HG03103 (cell line): ENCODE measurements around the gene SH2D4B.
A peak's percentile ranks its signal among the peaks of the same experiment; 100 is the strongest.

Experiments
- ATAC-seq: cut with Tn5 transposase; IDR thresholded peaks from one replicate; pipeline ENCODE4 v1.9.1; 2021; ENCODE audit warnings: low read depth; ENCODE audit not compliant: unreplicated experiment

SH2D4B gene

GRCh38 chr10:80614576-80615416 is 77.1 kb downstream of the SH2D4B start:
- no peak for ATAC-seq

DNA sequence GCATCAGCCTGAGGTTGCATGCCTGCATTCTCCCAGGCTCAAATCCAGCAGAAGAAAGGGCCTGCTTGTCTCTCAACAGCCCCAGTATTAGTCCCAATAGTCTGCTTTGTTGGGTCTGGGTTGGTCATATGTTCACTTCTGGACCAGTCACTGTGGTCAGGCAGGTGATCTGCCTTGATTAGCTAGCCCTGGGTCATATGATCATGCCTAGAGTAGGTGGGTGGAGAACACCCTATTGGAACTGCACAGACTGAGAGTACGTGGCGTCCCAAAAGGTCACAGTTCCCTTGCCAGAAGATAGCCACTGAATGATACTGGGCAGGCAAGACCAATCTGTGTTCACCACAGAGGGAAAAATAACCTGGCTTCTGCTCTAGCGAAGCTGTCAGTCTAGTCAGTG is 80.1 kb downstream of the SH2D4B start:
- no peak for ATAC-seq

- ATAC-seq, result no peak
Measured at GRCh38 chr10:80619036-80619435, 81.3 kb downstream of the SH2D4B start.

DNA sequence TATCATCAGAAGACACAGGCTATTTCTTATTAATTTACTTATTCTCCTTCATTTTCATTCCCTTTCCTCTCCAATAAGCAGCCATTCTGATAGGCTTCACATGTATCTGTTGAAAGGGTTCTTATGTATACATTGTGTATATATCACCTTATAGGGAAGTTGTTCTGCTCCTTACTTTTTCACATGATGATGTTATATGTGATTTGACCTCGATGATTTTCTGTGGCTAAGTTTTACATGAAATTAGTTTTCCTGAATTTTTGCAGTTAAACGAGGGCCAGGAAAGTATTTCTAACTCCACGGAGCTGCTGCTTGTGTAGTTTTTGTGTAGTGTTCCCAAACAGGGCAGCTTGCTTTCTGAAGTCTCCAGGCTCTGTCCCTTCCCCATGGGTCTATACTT is 84.5 kb downstream of the SH2D4B start:
- no peak for ATAC-seq

- ATAC-seq, result no peak
Measured at GRCh38 chr10:80630324-80630723, 92.6 kb downstream of the SH2D4B start.

- ATAC-seq, result no peak
Measured at GRCh38 chr10:80632742-80633141, 95.0 kb downstream of the SH2D4B start.

DNA sequence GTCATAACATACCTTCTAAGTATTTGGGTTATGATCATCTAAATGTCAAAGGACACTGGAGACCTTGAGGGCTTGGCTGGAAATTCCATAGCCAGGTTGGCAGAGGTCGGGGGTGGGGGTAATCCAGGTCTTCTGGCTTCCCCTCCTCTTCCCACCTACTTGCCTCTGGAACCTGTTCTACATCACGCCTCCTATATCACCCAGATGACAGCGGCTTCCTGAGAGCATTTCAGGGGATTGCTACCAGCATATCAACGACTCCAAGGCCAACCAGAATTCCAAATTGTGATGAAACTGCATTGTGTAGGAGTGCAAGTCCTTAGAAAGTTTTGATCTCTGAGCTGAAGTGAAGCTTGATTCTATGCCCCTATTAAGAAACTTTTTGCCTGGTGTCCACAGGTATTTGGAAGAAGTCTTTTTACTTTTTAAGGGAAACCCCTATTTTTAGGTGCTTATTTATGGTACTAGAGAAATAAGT is 95.7 kb downstream of the SH2D4B start:
- no peak for ATAC-seq

- ATAC-seq, result no peak
Measured at GRCh38 chr10:80633910-80634309, 96.2 kb downstream of the SH2D4B start.

- ATAC-seq, result no peak
Measured at GRCh38 chr10:80642661-80643060, 105.0 kb downstream of the SH2D4B start.

DNA sequence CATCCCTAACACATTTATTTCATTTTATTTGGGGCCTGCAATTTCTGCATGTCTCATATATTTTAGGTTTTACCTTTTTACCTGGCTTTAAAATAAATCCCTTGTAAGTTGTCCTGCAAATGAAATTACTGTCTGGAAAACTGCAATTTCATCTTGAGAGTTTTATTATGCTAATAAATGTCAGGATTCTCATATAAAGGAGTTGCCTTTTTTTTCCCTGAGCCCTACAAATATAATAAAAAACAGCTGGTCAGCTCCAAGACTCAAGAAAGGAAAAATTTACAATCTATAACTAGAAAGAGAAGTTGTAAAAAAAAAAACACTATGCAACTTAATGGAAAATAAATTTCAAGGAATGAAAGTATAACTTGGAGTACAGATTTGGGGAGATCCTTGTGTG is 108.7 kb downstream of the SH2D4B start:
- no peak for ATAC-seq

- no peak for ATAC-seq
Measured at GRCh38 chr10:80647173-80647833, 109.6 kb downstream of the SH2D4B start.

GRCh38 chr10:80648106-80648505 is 110.4 kb downstream of the SH2D4B start:
- ATAC-seq, result no peak

- ATAC-seq, result no peak
Measured at GRCh38 chr10:80649183-80649582, 111.5 kb downstream of the SH2D4B start.

- ATAC-seq, result no peak
Measured at GRCh38 chr10:80655898-80656297, 118.2 kb downstream of the SH2D4B start.

DNA sequence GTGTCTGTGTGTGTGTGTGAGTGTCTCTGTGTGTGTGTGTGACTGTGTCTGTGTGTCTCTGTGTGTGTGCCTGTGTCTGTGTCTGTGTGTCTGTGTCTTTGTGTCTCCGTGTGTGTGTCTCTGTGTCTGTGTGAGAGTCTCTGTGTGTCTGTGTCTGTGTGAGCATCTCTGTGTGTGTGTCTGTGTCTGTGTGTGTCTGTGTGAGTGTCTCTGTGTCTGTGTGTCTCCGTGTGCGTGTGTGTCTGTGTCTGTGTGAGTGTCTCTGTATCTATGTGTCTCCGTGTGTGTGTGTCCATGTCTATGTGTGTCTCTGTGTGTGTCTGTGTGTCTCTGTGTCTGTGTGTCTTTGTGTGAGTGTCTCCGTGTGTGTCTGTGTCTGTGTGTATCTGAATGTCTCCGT is 120.4 kb downstream of the SH2D4B start:
- no peak for ATAC-seq

DNA sequence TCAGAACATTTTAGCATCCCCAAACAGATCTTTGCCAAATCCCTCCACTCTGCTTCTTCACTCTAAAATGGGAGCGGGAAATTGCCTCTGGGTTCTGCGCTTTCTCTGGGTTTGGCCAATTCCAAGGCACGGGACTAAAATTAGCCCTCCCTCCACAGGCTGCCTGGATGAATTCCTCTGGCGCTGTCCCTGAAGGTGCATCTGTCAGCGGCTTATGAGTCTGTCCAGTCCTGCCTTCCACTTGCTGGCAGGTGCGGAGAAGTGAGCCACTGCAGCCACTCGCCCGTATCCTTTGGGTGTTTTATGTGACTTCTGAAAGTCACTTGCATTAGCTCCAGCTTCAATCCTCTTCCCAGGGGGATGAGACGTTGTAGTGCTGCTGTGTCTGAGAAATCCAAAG is 121.6 kb downstream of the SH2D4B start:
- ATAC-seq, result no peak

GRCh38 chr10:80660266-80660665 is 122.6 kb downstream of the SH2D4B start:
- no peak for ATAC-seq

DNA sequence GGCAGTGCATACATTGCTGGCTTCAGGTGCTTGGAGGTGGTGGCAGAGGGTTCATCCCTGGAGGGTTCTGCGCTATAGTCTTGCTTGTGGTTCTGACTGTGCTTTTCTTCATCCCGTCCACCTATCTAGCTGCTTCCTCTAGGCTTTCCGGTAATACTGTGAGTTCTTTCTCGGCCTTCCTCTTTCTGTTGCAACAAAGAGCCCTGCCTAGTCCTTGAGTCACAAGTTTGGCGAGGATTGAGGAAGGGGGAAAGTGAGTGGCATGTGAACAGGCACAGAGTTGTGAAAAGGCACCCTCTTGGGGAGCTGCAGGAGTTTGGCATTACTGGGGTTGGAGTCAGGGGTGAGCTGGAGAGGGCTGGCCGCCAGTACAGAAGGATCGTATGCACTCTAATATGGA is 123.0 kb downstream of the SH2D4B start:
- no peak for ATAC-seq

GRCh38 chr10:80661526-80661925 is 123.8 kb downstream of the SH2D4B start:
- no peak for ATAC-seq

DNA sequence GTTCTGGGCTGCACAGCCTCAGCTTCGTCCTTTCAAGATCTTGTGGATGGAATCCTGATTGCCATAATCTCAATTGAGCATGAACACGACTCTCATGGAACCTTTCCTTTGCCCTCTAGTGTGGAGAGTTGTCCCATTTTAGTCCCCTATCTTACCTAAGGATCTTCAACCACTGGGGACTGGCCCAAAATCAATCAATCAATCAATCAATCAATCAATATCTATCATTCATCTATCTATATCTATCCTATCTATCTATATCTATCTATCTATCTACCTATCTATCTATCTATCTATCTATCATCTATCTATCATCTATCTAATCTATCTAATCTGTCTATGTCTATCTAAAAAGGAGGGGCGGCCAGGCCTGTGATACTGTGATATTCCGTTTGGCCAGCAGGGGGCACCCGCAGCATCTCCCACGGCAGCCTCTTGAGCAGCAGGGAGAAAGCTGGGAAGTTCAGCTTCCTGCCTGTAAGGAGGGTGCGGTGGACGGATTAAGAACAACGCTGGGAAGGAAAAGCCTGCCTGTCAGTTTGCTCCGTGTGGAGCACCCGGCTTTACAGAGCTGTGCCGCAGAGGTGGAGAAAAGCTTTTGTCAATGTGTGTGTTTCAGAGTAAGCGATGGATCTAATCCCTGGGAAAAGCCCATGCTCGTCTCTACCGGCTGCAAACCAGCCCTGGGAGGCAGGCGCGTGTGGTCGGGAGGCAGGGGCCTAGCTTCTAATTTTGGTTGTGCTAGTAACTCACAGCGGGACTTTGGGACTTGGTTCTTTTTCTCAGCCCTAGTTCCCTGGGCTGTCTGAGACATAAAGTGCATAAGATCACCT is 124.9 kb downstream of the SH2D4B start:
- peak; percentile 64 for ATAC-seq

- peak; percentile 60 for ATAC-seq
Measured at GRCh38 chr10:80664071-80664680, 126.5 kb downstream of the SH2D4B start.
